Suprapubic skin (tissue), 4 donors: ENCODE data around the gene STATH. TPM values are rescaled to one million over a fixed set of nuclear protein-coding genes. Genes with fewer than 3 reads are reported as not detected.

Experiments
- DNase-seq, 2 donors: peaks; one replicate each; pipeline ENCODE4 v3.0.0-alpha.2; 2019; ENCODE audit warnings: low spot score in 2 of 2
- H3K27ac ChIP-seq: fragments of 200-600 bp; sonication (generic); one replicate; pipeline ENCODE4 v1.5.1; 2019
- H3K27me3 ChIP-seq: fragments of 200-600 bp; sonication (generic); one replicate; pipeline ENCODE4 v1.5.1; 2019
- H3K36me3 ChIP-seq: fragments of 200-600 bp; sonication (generic); one replicate; pipeline ENCODE4 v1.5.1; 2019
- H3K4me1 ChIP-seq: fragments of 200-600 bp; sonication (generic); one replicate; pipeline ENCODE4 v1.5.1; 2019
- H3K4me3 ChIP-seq: fragments of 200-600 bp; sonication (generic); one replicate; pipeline ENCODE4 v1.5.1; 2019; ENCODE audit warnings: mild to moderate bottlenecking
- H3K9me3 ChIP-seq: fragments of 200-600 bp; sonication (generic); one replicate; pipeline ENCODE4 v1.5.1; 2019
- EP300 ChIP-seq: sonication (generic); formaldehyde crosslinking; IDR thresholded peaks from one replicate; pipeline ENCODE4 v1.6.1; 2017; ENCODE audit warnings: antibody characterized with exemption
- POLR2A ChIP-seq, 2 donors: fragments of 450-650 bp; IDR thresholded peaks; one replicate each; pipeline ENCODE4 v1.6.1; 2017; ENCODE audit warnings: antibody characterized with exemption in 2 of 2, mild to moderate bottlenecking in 2 of 2, moderate library complexity in 2 of 2
- POLR2AphosphoS5 ChIP-seq, 3 donors: sonication (generic); formaldehyde crosslinking; IDR thresholded peaks; one replicate each; pipeline ENCODE4 v1.6.1; 2017; ENCODE audit warnings: antibody characterized with exemption in 3 of 3
- WGBS: methylation state at CpG from one replicate; pipeline ENCODE4 v1.1.5; 2018; 5-methylcytosine and 5-hydroxymethylcytosine counted together
- total RNA-seq, 4 donors: library from RNA; depleted of rRNA; stranded (reverse); fragments of >200 nt; gene quantifications; one replicate each; pipeline ENCODE4 v1.1.0, GENCODE V29; 2016
- TF ChIP-seq, protein P1 (sequence below), 2 donors: fragments of 200-600 bp in 1 of 2; fragments of 450-650 bp in 1 of 2; sonication (generic) in 1 of 2; IDR thresholded peaks; one replicate each; pipeline ENCODE4 v1.5.1; 2016 to 2019; ENCODE audit warnings: antibody characterized with exemption in 2 of 2, mild to moderate bottlenecking in 1 of 2, moderate library complexity in 1 of 2

Gene STATH
- not detected for total RNA-seq

- H3K9me3 ChIP-seq, result no peaks in the 10 kb centered on the region
- H3K36me3 ChIP-seq, result no peaks in the 10 kb centered on the region
- no peak for DNase-seq
- H3K4me1 ChIP-seq, result no peaks in the 10 kb centered on the region
- no peak within 1 kb of the TSS for H3K4me3 ChIP-seq
- TF ChIP-seq EP300 (no peak), POLR2A (IDR thresholded peaks at IDR 0.05) (no peak), POLR2AphosphoS5 (IDR thresholded peaks at IDR 0.05) (no peak)
- TF ChIP-seq, protein P1, sequence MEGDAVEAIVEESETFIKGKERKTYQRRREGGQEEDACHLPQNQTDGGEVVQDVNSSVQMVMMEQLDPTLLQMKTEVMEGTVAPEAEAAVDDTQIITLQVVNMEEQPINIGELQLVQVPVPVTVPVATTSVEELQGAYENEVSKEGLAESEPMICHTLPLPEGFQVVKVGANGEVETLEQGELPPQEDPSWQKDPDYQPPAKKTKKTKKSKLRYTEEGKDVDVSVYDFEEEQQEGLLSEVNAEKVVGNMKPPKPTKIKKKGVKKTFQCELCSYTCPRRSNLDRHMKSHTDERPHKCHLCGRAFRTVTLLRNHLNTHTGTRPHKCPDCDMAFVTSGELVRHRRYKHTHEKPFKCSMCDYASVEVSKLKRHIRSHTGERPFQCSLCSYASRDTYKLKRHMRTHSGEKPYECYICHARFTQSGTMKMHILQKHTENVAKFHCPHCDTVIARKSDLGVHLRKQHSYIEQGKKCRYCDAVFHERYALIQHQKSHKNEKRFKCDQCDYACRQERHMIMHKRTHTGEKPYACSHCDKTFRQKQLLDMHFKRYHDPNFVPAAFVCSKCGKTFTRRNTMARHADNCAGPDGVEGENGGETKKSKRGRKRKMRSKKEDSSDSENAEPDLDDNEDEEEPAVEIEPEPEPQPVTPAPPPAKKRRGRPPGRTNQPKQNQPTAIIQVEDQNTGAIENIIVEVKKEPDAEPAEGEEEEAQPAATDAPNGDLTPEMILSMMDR (IDR thresholded peaks at IDR 0.05), result no peak
- 76% methylated on average over 3 of the region's 3 CpGs for WGBS
- no peaks in the 10 kb centered on the region for H3K27me3 ChIP-seq
- no peak within 1 kb of the TSS for H3K27ac ChIP-seq
Measured at GRCh38 chr4:69995526-69996016, at the start of gene STATH. Gene STATH (plus strand): TSS chr4:69995966. CDS start chr4:69998438, 2,472 bp downstream.

DNA sequence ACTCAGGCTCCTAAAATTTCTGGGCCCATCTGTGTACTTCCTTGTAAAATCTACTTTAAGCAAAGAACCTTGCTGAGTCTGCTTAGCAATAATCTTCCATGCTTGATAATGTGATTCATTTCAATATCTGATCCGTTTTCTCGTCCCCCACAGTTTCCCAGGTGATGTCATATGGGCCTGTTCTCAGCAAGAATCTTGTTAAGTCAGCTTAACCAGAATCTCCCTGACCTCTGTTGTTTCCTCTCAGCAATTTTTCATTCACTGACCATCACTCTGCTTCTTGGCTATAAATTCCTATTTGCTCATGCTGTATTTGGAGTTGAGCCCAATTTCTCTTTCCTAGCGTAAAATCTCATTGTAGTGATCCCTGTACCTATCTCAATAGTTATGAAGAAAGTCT is 44.2 kb upstream of the STATH start:
- H3K4me3 ChIP-seq, result no peak overlapping the region
- TF ChIP-seq EP300 (no peak), POLR2A (IDR thresholded peaks at IDR 0.05) (no peak), POLR2AphosphoS5 (IDR thresholded peaks at IDR 0.05) (no peak)
- TF ChIP-seq, protein P1 (IDR thresholded peaks at IDR 0.05), result no peak
- no peak overlapping the region for H3K27ac ChIP-seq

DNA sequence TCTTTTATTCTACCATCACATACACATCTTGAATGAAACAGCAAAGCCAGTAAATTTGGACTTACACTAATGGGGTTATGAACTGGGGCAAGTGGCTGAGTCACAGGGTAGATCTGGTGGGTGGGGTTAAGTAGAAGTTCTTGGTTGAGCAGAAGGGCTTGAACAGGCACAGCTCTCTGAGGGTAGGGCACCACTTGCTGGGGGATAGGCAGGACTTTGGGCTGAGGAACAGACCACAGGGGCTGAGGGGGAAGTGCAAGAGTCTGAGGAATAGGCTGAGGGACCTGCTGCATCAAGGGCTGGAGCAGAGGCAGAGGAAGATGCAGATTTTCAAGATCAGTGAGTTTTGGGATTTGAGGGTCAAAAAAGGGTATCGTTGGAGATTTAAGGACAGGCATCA is 38.6 kb upstream of the STATH start:
- 100% methylated on average over 1 of the region's 1 CpG for WGBS
- Histone ChIP-seq H3K4me3 (no peak overlapping the region), H3K9me3 (no peaks in the 10 kb centered on the region), H3K4me1 (no peaks in the 10 kb centered on the region), H3K27ac (no peak overlapping the region), H3K36me3 (no peaks in the 10 kb centered on the region), H3K27me3 (no peaks in the 10 kb centered on the region)
- TF ChIP-seq, protein P1 (IDR thresholded peaks at IDR 0.05), result no peak
- no peak for TF ChIP-seq EP300
- no peak for TF ChIP-seq POLR2A (IDR thresholded peaks at IDR 0.05)
- no peak for TF ChIP-seq POLR2AphosphoS5 (IDR thresholded peaks at IDR 0.05)
- DNase-seq, result no peak

More for the DNA sequence above, 44.2 kb upstream of the STATH start:
- no peak for DNase-seq
- H3K36me3 ChIP-seq, result no peaks in the 10 kb centered on the region
- WGBS, result 83% methylated on average over 3 of the region's 3 CpGs
- H3K9me3 ChIP-seq, result no peaks in the 10 kb centered on the region
- no peaks in the 10 kb centered on the region for H3K27me3 ChIP-seq
- no peaks in the 10 kb centered on the region for H3K4me1 ChIP-seq

DNA sequence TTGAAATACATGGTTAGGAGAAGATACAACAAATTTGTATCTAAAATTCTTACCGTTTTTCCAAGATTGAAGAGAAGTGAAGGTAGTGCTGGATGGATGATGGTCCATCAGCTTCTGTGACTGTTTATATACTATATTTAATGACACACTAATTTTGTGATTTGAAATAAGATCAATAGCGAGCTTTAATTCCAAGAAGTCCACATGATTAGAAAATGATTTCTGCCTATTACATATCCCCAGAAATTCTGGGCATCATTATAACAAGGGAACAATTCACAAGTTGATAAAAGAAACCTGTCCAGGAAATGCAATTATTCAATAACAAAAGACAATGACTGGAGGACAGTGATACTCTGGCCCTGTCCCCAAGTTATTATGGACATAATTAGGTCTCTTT is 30.1 kb upstream of the STATH start, which contains the start of gene CSN2:
CSN2 (minus strand) TSS at position 101 of the 400 bp plus-strand sequence. CDS start 4,733 bp downstream, outside the sequence.
- Histone ChIP-seq H3K27ac (no peak within 1 kb of the TSS), H3K4me1 (no peaks in the 10 kb centered on the region), H3K36me3 (no peaks in the 10 kb centered on the region), H3K27me3 (no peaks in the 10 kb centered on the region), H3K4me3 (no peak within 1 kb of the TSS), H3K9me3 (no peaks in the 10 kb centered on the region)
- no peak for DNase-seq
- TF ChIP-seq, protein P1 (IDR thresholded peaks at IDR 0.05), result no peak
- TF ChIP-seq POLR2A (IDR thresholded peaks at IDR 0.05) (no peak), EP300 (no peak), POLR2AphosphoS5 (IDR thresholded peaks at IDR 0.05) (no peak)
- WGBS, result 88% methylated on average over 2 of the region's 2 CpGs

GRCh38 chr4:69970071-69970470 is 25.7 kb upstream of the STATH start:
- no peak overlapping the region for H3K4me3 ChIP-seq
- H3K4me1 ChIP-seq, result no peaks in the 10 kb centered on the region
- no peak overlapping the region for H3K27ac ChIP-seq
- TF ChIP-seq EP300 (no peak), POLR2AphosphoS5 (IDR thresholded peaks at IDR 0.05) (no peak), POLR2A (IDR thresholded peaks at IDR 0.05) (no peak)
- TF ChIP-seq, protein P1 (IDR thresholded peaks at IDR 0.05), result no peak
- no peak for DNase-seq
- WGBS, result 54% methylated on average over 1 of the region's 1 CpG
- no peaks in the 10 kb centered on the region for H3K36me3 ChIP-seq
- no peaks in the 10 kb centered on the region for H3K9me3 ChIP-seq
- no peaks in the 10 kb centered on the region for H3K27me3 ChIP-seq
